HCT116 (cell line): ENCODE measurements around the gene CCDC201. TPM values are rescaled to one million over a fixed set of nuclear protein-coding genes. Genes with fewer than 3 reads are reported as not detected.

Source experiments
- ATAC-seq: fragments of 200-7000 bp; cut with Tn5 transposase; 2 replicates; pipeline ENCODE4 v1.9.1; 2020; ENCODE audit warnings: mild to moderate bottlenecking, moderate library complexity
- BruUV-seq: library from RNA; stranded (reverse); fragments of 400-500 nt; replicated peaks from 2 replicates; lab custom pipeline; 2021; lab: Mats Ljungman, UMichigan
- CTCF ChIA-PET: fragments of 300-600 bp; sonication (Branson Sonifier 250); formaldehyde crosslinking; loops from one replicate; lab custom pipeline; 2021; ENCODE audit warnings: antibody characterized with exemption; lab: Charles Lee
- POLR2A ChIA-PET: fragments of 300-600, 350-600 bp; sonication (Branson Sonifier 250); formaldehyde crosslinking; loops from one replicate; lab custom pipeline; 2021; ENCODE audit warnings: antibody characterized with exemption; lab: Charles Lee
- RAD21 ChIA-PET, 2 experiments: fragments of 300-600 bp; sonication (Branson Sonifier 250); formaldehyde crosslinking; loops; one replicate each; lab custom pipeline; 2023; ENCODE audit warnings: low total read pairs in 2 of 2; ENCODE audit not compliant: uncharacterized antibody in 2 of 2, unreplicated experiment in 2 of 2, low non-redundant PET in 1 of 2; lab: Charles Lee
- DNase-seq: peaks from one replicate; pipeline ENCODE4 v3.0.0-alpha.2; 2010; ENCODE audit warnings: low read depth, low spot score
- H2AFZ ChIP-seq: fragments of 200-600 bp; shearing (Covaris generic), sonication (generic); 2 replicates; pipeline ENCODE4 v1.6.1; 2017; ENCODE audit warnings: low read depth, mixed run types, mixed read lengths, antibody characterized with exemption, low read length; ENCODE audit not compliant: poor library complexity, severe bottlenecking
- H3K27ac ChIP-seq: 2 replicates; pipeline ENCODE4 v1.5.1; 2012; ENCODE audit warnings: low read depth, low read length
- H3K27me3 ChIP-seq: fragments of 200-600 bp; sonication (generic); 2 replicates; pipeline ENCODE4 v1.6.1; 2016; ENCODE audit warnings: mixed run types, low read length, mixed read lengths; ENCODE audit not compliant: insufficient read depth
- H3K36me3 ChIP-seq, 2 experiments: fragments of 200-500 bp in 1 of 2; fragments of 200-600 bp in 1 of 2; sonication (Bioruptor generic) in 1 of 2; sonication (generic) in 1 of 2; 2 replicates each; pipeline versions ENCODE4 v1.5.1 to v1.6.1; 2014 to 2016; ENCODE audit warnings: low read length in 2 of 2, inconsistent platforms in 1 of 2, mixed read lengths in 1 of 2, mixed run types in 1 of 2; ENCODE audit not compliant: insufficient read depth in 2 of 2, control insufficient read depth in 1 of 2
- H3K4me1 ChIP-seq, 2 experiments: fragments of 200-600 bp in 1 of 2; sonication (generic) in 1 of 2; 2 replicates each; pipeline versions ENCODE4 v1.5.1 to v1.6.1; 2012 to 2017; ENCODE audit warnings: low read length in 2 of 2, inconsistent platforms in 1 of 2, mild to moderate bottlenecking in 1 of 2, mixed read lengths in 1 of 2, mixed run types in 1 of 2, moderate library complexity in 1 of 2; ENCODE audit not compliant: insufficient read depth in 2 of 2, control insufficient read depth in 1 of 2
- H3K4me2 ChIP-seq: fragments of 200-600 bp; sonication (generic); 2 replicates; pipeline ENCODE4 v1.6.1; 2017; ENCODE audit warnings: mixed run types, low read length, mixed read lengths
- H3K4me3 ChIP-seq, 2 experiments: fragments of 200-600 bp in 1 of 2; sonication (generic) in 1 of 2; replicated peaks in 1 of 2; 2 replicates each; pipeline ENCODE4 v1.5.1; 2011 to 2016; ENCODE audit warnings: low read length in 2 of 2, control low read depth in 1 of 2, low read depth in 1 of 2, mild to moderate bottlenecking in 1 of 2, mixed read lengths in 1 of 2, mixed run types in 1 of 2
- H3K79me2 ChIP-seq: fragments of 200-600 bp; sonication (generic); 2 replicates; pipeline ENCODE4 v1.6.1; 2017; ENCODE audit warnings: mild to moderate bottlenecking, mixed run types, low read length, moderate library complexity, mixed read lengths; ENCODE audit not compliant: insufficient read depth
- H3K9ac ChIP-seq: fragments of 200-600 bp; sonication (generic); 2 replicates; pipeline ENCODE4 v1.6.1; 2016; ENCODE audit warnings: low read length, mixed read lengths
- H3K9me2 ChIP-seq: fragments of 200-600 bp; sonication (generic), shearing (Covaris generic); 2 replicates; pipeline ENCODE4 v1.6.1; 2017; ENCODE audit warnings: mixed run types, mild to moderate bottlenecking, moderate library complexity; ENCODE audit not compliant: insufficient read depth
- H3K9me3 ChIP-seq, 2 experiments: fragments of 200-500 bp in 1 of 2; fragments of 200-600 bp in 1 of 2; sonication (Bioruptor generic) in 1 of 2; sonication (generic) in 1 of 2; 2 replicates each; pipeline ENCODE4 v1.6.1; 2014 to 2017; ENCODE audit warnings: low read length in 2 of 2, mixed read lengths in 2 of 2, inconsistent platforms in 1 of 2, low read depth in 1 of 2, mild to moderate bottlenecking in 1 of 2, mixed run types in 1 of 2, moderate library complexity in 1 of 2; ENCODE audit not compliant: control insufficient read depth in 1 of 2, insufficient read depth in 1 of 2
- H4K20me1 ChIP-seq: fragments of 200-600 bp; sonication (generic), shearing (Covaris generic); 2 replicates; pipeline ENCODE4 v1.6.1; 2017; ENCODE audit warnings: mixed run types, mild to moderate bottlenecking, moderate library complexity; ENCODE audit not compliant: insufficient read depth
- CTCF ChIP-seq, 3 experiments: fragments of 200-600 bp in 1 of 3; sonication (generic) in 1 of 3; IDR thresholded peaks in 2 of 3; conservative IDR thresholded peaks in 1 of 3; 2 replicates each; pipeline ENCODE4 v1.5.1; 2012 to 2017; ENCODE audit warnings: low read depth in 2 of 3, low read length in 2 of 3, antibody characterized with exemption in 1 of 3, borderline replicate concordance in 1 of 3, control low read depth in 1 of 3, mild to moderate bottlenecking in 1 of 3, mixed read lengths in 1 of 3, mixed run types in 1 of 3, moderate library complexity in 1 of 3; ENCODE audit not compliant: insufficient read depth in 1 of 3
- EZH2 ChIP-seq: fragments of 200-600 bp; sonication (generic); IDR thresholded peaks from 2 replicates; pipeline ENCODE4 v1.6.1; 2017; ENCODE audit warnings: antibody characterized with exemption, mixed run types
- EZH2phosphoT487 ChIP-seq: fragments of 200-600 bp; IDR thresholded peaks from 2 replicates; pipeline ENCODE4 v1.6.1; 2018; ENCODE audit warnings: antibody characterized with exemption, borderline replicate concordance
- FOSL1 ChIP-seq: IDR thresholded peaks from 2 replicates; pipeline ENCODE4 v1.6.1; 2012; ENCODE audit warnings: low read depth
- RAD21 ChIP-seq: IDR thresholded peaks from 2 replicates; pipeline ENCODE4 v1.6.1; 2012; ENCODE audit warnings: low read depth, mild to moderate bottlenecking
- intact Hi-C: fragments of 100-400 bp; cut with micrococcal nuclease; formaldehyde crosslinking; loops from 2 replicates; pipeline ENCODE4 v1.10.0; 2022
- total RNA-seq: library from RNA; stranded (reverse); gene quantifications from one replicate; pipeline ENCODE4 v1.2.1, GENCODE V29; 2021; ENCODE audit not compliant: unreplicated experiment
- TF ChIP-seq, protein P1 (sequence below): IDR thresholded peaks from 2 replicates; pipeline ENCODE4 v1.6.1; 2012; ENCODE audit warnings: low read depth

CCDC201 gene
- total RNA-seq, 1 experiment from 2014 or later = not detected

DNA sequence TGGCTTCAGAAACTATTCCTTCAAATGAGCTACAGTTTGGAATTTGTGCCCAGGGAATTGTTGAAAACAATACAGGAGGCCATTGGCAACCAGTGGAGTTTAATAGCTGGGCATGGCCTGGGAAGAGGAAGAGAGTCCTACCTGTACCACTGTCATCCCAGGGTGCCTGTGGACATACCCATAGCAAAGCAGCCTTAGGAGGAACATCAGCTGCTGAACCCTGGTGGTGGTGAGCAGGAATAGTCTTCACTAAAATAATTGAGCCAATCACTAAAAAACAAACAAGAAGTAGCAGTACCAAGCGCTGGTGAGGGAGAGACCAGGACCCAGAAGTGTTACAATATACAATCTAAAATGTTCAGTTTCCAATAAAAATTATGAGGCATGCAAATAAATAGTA, 29.9 kb upstream of the CCDC201 start:
- BruUV-seq = no TSS peak
- POLR2A ChIA-PET = no interaction called here
- TF ChIP-seq CTCF (IDR thresholded peaks at IDR 0.05 in 2 of 3, conservative IDR thresholded peaks at IDR 0.05 in 1 of 3; ENCODE audit: borderline replicate concordance in 1 of 3, insufficient read depth in 1 of 3, low read depth in 2 of 3, low read length in 2 of 3) (peak in 2 of 3 experiments; percentile 17 to 31; a peak in 2 of 6 replicates), EZH2phosphoT487 (no peak), RAD21 (peak; percentile 5; the same call in 1 of the 2 replicates)
- no peaks in the 10 kb centered on the region for H3K36me3 ChIP-seq
- H3K9ac ChIP-seq = no peak overlapping the region
- DNase-seq (no peak), ATAC-seq (peak; percentile 64)
- intact Hi-C loops = no loop called here
- H3K4me1 ChIP-seq = no peaks in the 10 kb centered on the region
- H3K27me3 ChIP-seq = no peaks in the 10 kb centered on the region
- no peaks in the 10 kb centered on the region for H4K20me1 ChIP-seq
- no peak overlapping the region for H2AFZ ChIP-seq
- CTCF ChIA-PET = interaction anchor here (0.7 to 1.5 kb wide), 2 partner anchors 8 to 15 kb away, joined by 3 read pairs; no protein-coding TSS in a partner anchor
- no peak overlapping the region for H3K27ac ChIP-seq
- no peaks in the 10 kb centered on the region for H3K79me2 ChIP-seq
- no peak overlapping the region for H3K4me2 ChIP-seq
- H3K9me2 ChIP-seq = no peaks in the 10 kb centered on the region
- H3K4me3 ChIP-seq = no peak overlapping the region
- H3K9me3 ChIP-seq = no peaks in the 10 kb centered on the region
- RAD21 ChIA-PET = no interaction called here

GRCh38 chr7:45901566-45901965, 28.7 kb upstream of the CCDC201 start:
- H3K79me2 ChIP-seq = no peaks in the 10 kb centered on the region
- ChIA-PET CTCF (interaction anchor here (0.9 kb wide), 1 partner anchor 30 kb away, joined by 3 read pairs; no protein-coding TSS in a partner anchor), POLR2A (no interaction called here), RAD21 (no interaction called here)
- no peak overlapping the region for H3K9ac ChIP-seq
- BruUV-seq = no TSS peak
- DNase-seq (no peak), ATAC-seq (no peak)
- H3K36me3 ChIP-seq = no peaks in the 10 kb centered on the region
- no peaks in the 10 kb centered on the region for H3K4me1 ChIP-seq
- no peaks in the 10 kb centered on the region for H4K20me1 ChIP-seq
- no peak overlapping the region for H3K4me2 ChIP-seq
- no peaks in the 10 kb centered on the region for H3K9me3 ChIP-seq
- no peak overlapping the region for H3K4me3 ChIP-seq
- H3K27me3 ChIP-seq = no peaks in the 10 kb centered on the region
- no peak overlapping the region for H3K27ac ChIP-seq
- no peaks in the 10 kb centered on the region for H3K9me2 ChIP-seq
- no peak overlapping the region for H2AFZ ChIP-seq
- intact Hi-C loops = no loop called here
- TF ChIP-seq, protein P1, sequence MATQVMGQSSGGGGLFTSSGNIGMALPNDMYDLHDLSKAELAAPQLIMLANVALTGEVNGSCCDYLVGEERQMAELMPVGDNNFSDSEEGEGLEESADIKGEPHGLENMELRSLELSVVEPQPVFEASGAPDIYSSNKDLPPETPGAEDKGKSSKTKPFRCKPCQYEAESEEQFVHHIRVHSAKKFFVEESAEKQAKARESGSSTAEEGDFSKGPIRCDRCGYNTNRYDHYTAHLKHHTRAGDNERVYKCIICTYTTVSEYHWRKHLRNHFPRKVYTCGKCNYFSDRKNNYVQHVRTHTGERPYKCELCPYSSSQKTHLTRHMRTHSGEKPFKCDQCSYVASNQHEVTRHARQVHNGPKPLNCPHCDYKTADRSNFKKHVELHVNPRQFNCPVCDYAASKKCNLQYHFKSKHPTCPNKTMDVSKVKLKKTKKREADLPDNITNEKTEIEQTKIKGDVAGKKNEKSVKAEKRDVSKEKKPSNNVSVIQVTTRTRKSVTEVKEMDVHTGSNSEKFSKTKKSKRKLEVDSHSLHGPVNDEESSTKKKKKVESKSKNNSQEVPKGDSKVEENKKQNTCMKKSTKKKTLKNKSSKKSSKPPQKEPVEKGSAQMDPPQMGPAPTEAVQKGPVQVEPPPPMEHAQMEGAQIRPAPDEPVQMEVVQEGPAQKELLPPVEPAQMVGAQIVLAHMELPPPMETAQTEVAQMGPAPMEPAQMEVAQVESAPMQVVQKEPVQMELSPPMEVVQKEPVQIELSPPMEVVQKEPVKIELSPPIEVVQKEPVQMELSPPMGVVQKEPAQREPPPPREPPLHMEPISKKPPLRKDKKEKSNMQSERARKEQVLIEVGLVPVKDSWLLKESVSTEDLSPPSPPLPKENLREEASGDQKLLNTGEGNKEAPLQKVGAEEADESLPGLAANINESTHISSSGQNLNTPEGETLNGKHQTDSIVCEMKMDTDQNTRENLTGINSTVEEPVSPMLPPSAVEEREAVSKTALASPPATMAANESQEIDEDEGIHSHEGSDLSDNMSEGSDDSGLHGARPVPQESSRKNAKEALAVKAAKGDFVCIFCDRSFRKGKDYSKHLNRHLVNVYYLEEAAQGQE = no peak
- TF ChIP-seq FOSL1 (no peak), EZH2 (no peak)
